Measurements from ENCODE around the gene ATP6V1G1.

Gene ATP6V1G1

DNA sequence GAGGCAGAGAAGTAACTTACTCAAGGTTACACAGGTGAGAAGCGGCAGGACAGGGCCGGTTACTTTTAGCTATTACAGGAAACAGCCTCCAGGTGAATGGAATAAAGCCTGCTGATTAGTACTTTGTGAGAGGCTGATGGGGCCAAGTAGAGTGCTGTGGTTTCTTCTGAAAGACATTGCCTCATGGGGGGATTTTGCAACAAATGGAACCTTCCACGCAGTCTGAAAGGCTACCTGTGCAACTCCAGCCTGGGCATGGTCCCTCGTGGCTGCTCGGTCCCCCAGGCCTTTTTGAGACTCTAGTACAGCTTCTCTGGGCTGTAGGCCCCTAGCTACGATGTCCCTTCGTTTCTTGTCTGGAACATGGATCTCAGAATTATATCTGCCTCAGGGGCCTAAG, 25.5 kb downstream of the ATP6V1G1 start:
- FAIRE-seq (no peak), DNase-seq (ENCODE audit: insufficient read length, low spot score) (no peak)
- TF ChIP-seq, protein P1, sequence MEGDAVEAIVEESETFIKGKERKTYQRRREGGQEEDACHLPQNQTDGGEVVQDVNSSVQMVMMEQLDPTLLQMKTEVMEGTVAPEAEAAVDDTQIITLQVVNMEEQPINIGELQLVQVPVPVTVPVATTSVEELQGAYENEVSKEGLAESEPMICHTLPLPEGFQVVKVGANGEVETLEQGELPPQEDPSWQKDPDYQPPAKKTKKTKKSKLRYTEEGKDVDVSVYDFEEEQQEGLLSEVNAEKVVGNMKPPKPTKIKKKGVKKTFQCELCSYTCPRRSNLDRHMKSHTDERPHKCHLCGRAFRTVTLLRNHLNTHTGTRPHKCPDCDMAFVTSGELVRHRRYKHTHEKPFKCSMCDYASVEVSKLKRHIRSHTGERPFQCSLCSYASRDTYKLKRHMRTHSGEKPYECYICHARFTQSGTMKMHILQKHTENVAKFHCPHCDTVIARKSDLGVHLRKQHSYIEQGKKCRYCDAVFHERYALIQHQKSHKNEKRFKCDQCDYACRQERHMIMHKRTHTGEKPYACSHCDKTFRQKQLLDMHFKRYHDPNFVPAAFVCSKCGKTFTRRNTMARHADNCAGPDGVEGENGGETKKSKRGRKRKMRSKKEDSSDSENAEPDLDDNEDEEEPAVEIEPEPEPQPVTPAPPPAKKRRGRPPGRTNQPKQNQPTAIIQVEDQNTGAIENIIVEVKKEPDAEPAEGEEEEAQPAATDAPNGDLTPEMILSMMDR (IDR thresholded peaks at IDR 0.05; ENCODE audit: insufficient read depth, missing control alignments): no peak

DNA sequence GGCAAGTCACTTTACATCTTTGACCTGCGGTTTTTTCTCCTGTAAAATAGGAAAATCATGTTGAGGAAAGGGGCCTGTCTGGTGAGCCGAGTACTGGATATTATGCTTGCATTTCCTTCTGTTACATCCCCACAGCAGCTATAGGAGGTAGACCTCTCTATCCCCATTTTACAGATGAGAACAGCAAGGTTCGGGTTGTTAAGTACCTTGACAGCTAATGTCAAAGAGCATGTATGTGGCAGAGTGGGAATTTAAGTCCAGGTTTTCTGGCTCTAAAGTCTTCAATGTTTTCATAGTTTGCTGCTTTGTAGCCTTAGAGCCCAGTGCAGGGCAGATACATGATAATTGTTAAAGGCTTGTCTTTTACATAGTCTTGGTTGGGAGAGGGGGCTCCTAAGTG, 26.4 kb downstream of the ATP6V1G1 start:
- TF ChIP-seq, protein P1 (IDR thresholded peaks at IDR 0.05; ENCODE audit: insufficient read depth, missing control alignments): no peak
- no peak for DNase-seq (ENCODE audit: insufficient read length, low spot score)
- FAIRE-seq: no peak

DNA sequence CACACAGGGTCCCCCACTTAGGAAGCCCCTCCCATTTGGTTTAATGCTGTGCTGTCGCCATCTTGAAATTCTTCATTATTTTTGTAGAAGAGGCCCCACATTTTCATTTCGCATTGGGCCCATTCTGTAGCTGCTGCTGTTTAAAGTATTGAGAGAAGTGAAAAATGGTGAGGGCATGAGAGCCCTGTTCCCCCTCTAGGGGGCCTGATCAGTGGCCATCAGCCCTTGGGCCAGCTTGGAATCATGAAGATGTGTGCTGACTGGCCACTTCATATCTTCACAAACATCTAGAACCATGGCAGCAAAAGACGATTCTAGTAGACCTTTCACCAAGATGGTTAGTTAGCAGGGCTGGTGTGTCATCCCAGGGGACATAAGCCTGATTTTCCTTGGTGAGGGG, 26.8 kb downstream of the ATP6V1G1 start:
- TF ChIP-seq, protein P1 (IDR thresholded peaks at IDR 0.05; ENCODE audit: insufficient read depth, missing control alignments): no peak
- no peak for DNase-seq (ENCODE audit: insufficient read length, low spot score)
- no peak for FAIRE-seq

DNA sequence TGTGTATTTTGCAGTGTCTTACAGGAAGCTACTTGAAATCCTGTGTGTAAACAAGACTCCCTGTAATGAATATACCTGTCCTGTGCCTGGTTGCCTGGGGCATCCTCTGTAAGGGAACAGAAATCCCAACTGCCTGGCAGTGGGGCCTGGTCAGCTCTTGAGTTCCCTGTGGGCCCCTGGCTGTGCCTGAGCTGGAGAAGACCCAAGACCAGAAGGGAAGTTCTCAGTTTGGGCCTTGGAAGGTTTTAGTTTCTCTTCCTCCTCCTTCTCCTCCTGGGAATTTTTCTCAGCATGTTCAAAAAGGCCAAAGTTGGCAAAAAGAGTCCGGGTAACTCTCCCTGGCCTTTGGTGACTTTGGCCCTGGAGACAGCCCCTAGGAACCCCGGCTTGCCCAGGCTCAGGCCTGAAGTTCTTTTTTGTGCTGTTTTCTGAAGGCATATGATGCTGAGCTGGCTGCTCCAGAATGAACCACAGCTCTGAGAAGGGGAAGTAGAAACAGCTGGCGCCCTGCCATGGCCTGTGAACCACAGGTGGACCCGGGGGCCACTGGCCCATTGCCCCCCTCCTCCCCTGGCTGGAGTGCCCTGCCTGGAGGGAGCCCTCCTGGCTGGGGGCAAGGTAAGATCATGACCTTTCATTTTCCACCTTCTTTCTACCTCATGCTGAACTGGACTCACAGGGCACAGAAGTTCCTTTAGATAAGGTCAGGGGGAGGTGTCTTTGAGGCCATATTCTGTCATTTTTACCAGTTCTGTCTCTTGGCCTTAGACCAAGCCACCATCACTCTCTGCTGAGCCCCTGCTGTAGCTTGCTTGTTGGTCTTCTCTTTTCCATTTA, 29.3 kb downstream of the ATP6V1G1 start:
- TF ChIP-seq, protein P1 (IDR thresholded peaks at IDR 0.05; ENCODE audit: insufficient read depth, missing control alignments): no peak
- no peak for DNase-seq (ENCODE audit: insufficient read length, low spot score)
- no peak for FAIRE-seq

DNA sequence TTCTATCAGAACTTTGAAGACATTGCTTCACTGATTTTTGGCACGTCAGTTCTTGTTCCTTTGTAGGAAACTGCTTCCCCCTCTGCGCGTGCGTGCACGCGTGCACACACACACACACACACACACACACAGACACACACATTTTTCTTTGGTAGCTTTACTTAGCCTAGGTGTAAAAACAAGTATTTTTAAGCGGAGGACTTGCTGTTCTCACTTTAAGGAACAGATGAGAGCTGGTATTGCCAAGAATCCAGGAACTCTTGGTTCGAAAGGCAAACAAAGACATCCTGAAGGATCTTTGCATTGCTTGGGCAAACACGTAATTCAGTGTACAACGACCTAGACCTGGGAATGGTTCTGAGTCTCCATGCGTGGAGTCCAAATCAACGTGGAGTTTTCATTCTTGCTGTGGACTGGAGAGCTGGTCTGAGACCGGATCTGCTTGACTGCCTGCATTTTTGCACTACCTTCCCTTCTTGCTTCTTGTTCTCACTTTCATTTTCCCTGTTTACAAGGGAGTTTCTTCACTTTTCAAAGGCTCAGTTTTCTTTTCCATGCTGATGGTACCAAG, 31.7 kb downstream of the ATP6V1G1 start:
- TF ChIP-seq, protein P1 (IDR thresholded peaks at IDR 0.05; ENCODE audit: insufficient read depth, missing control alignments): no peak
- no peak for FAIRE-seq
- DNase-seq (ENCODE audit: insufficient read length, low spot score): no peak

DNA sequence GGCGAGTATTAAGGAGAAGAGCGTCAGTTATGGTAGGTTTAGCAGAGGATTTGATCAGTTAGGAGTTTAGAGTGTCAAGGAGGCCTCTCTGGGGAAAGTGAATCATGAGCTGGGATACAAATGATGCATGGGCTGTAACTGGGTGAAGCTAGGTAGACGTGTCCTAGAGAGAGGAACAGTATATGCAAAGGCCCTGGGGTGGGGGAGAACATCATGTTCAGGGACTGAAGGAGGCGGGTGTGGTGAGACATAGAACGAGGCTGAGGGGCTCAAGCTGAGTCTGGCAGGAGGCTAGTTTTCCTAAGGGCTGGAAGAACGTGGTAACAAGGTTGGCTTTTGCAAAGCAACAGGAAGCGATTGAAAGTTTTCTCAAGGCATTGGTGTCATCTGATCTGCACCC, 34.0 kb downstream of the ATP6V1G1 start:
- DNase-seq (ENCODE audit: insufficient read length, low spot score): no peak
- no peak for FAIRE-seq
- TF ChIP-seq, protein P1 (IDR thresholded peaks at IDR 0.05; ENCODE audit: insufficient read depth, missing control alignments): no peak
